ENCODE results near the gene SLCO1B3. TPM values are rescaled to one million over a fixed set of nuclear protein-coding genes. Genes with fewer than 3 reads are reported as not detected.

SLCO1B3 gene
- total and polyA plus RNA-seq, 10 of the 15 experiments (the other 5 are each of a cell fraction or from before 2014, with no cell fraction given) = 0.04 to 1.2 TPM; not detected in 8

GRCh38 chr12:20963303-20963702 is 152.8 kb downstream of the SLCO1B3 start (continued):
- TF ChIP-seq SUPT20H (IDR thresholded peaks at IDR 0.05; ENCODE audit: borderline replicate concordance, control insufficient read depth, low read depth, low read length) (no peak), TARDBP (IDR thresholded peaks at IDR 0.05; ENCODE audit: borderline replicate concordance) (no peak), ZNF384 (IDR thresholded peaks at IDR 0.05; ENCODE audit: borderline replicate concordance, low read depth, low read length) (no peak)

GRCh38 chr12:20963762-20964161 is 153.3 kb downstream of the SLCO1B3 start:
- no peak overlapping the region for H3K27ac ChIP-seq (ENCODE audit: control insufficient read depth, insufficient read depth)
- BruUV-seq (replicated peaks) = no TSS peak
- CTCF ChIA-PET = interaction anchor here (0.7 kb wide), 1 partner anchor 596 kb away, joined by 3 read pairs; no protein-coding TSS in a partner anchor
- H3K4me1 ChIP-seq (ENCODE audit: control insufficient read depth, insufficient read depth, low read length) = no peaks in the 10 kb centered on the region
- no peak for FAIRE-seq
- no peak overlapping the region for H3K9ac ChIP-seq (ENCODE audit: control insufficient read depth, insufficient read depth, low read length)
- DNase-seq (ENCODE audit: low read depth, low spot score) = no peak
- 44% methylated on average over 4 of the region's 4 CpGs for WGBS (ENCODE audit: insufficient coverage, insufficient replicate concordance, low lambda C conversion rate, missing lambda C conversion rate)
- SMC1A ChIA-PET (ENCODE audit: uncharacterized antibody, unreplicated experiment) = no interaction called here
- H3K4me3 ChIP-seq = no peak overlapping the region
- no peak for ATAC-seq
- no peak overlapping the region for H3K4me2 ChIP-seq (ENCODE audit: control insufficient read depth, insufficient read depth)
- H3K27me3 ChIP-seq (replicated peaks in 1 of 2; ENCODE audit: control insufficient read depth in 2 of 2, insufficient read depth in 2 of 2, low read length in 1 of 2) = no peaks in the 10 kb centered on the region
- in situ Hi-C loops (cut with MboI) = no loop called here
- H3K79me2 ChIP-seq (ENCODE audit: control insufficient read depth, insufficient read depth, low read length) = no peaks in the 10 kb centered on the region
- H2AFZ ChIP-seq (ENCODE audit: control insufficient read depth, low read depth, low read length) = no peak overlapping the region
- intact Hi-C loops (cut with micrococcal nuclease; ENCODE audit: unreplicated experiment) = no loop called here
- H3K9me3 ChIP-seq (replicated peaks; ENCODE audit: control insufficient read depth, insufficient read depth, low read length) = no peaks in the 10 kb centered on the region
- RAD21 ChIA-PET (ENCODE audit: unreplicated experiment) = no interaction called here
- H4K20me1 ChIP-seq (ENCODE audit: control insufficient read depth, insufficient read depth) = no peaks in the 10 kb centered on the region
- no peaks in the 10 kb centered on the region for H3K36me3 ChIP-seq (ENCODE audit: control insufficient read depth in 2 of 2, insufficient read depth in 2 of 2, low read length in 1 of 2)
- POLR2A ChIA-PET = no interaction called here
- TF ChIP-seq MTA3 (IDR thresholded peaks at IDR 0.05; ENCODE audit: borderline replicate concordance, low read length) (no peak), STAT3 (IDR thresholded peaks at IDR 0.05; ENCODE audit: low read depth, low read length) (no peak), ATF7 (IDR thresholded peaks at IDR 0.05; ENCODE audit: low read depth) (no peak), SIX5 (IDR thresholded peaks at IDR 0.05; ENCODE audit: low read depth, low read length, severe bottlenecking) (no peak), TAF1 (IDR thresholded peaks at IDR 0.05; ENCODE audit: borderline replicate concordance, low read depth, low read length) (no peak), ZNF24 (IDR thresholded peaks at IDR 0.05) (no peak), HSF1 (IDR thresholded peaks at IDR 0.05; ENCODE audit: low read depth, low read length) (no peak), BCLAF1 (IDR thresholded peaks at IDR 0.05) (no peak), E4F1 (IDR thresholded peaks at IDR 0.05; ENCODE audit: borderline replicate concordance, partially characterized antibody) (no peak), REST (IDR thresholded peaks at IDR 0.05; ENCODE audit: low read depth, low read length) (no peak)

All from GM12878 (cell line).